ENCODE results near the gene ASCL3.

DNA sequence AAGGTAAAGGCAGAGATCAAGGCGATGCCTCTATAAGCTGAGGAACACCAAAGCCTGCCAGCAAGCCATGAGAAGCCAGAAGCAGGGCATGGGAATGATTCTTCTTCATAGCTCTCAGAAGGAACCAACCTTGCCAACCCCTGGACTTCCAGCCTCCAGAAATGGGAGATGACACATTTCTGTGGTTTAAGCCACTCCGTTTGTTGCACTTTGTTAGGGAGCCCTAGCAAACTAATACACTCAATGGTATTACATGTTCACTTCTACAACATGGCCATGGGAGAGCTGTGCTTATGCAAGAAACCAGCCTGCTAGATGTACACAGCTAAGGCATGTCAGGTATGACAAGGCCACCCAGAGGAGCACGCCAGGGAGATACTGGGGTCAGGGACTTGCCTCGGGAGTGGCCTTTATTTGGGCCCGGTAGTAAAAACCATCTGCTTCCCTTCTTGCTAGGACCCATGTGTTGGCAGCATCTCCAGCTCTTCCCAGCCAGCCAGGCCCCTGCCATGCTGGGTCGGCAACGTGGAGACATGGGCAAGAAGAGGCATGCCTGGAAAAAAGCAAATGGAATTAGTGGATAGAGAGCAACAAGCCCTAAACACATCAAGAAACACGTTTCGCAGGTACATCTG lies 13.7 kb downstream of the ASCL3 start:
- TF ChIP-seq, protein P1, sequence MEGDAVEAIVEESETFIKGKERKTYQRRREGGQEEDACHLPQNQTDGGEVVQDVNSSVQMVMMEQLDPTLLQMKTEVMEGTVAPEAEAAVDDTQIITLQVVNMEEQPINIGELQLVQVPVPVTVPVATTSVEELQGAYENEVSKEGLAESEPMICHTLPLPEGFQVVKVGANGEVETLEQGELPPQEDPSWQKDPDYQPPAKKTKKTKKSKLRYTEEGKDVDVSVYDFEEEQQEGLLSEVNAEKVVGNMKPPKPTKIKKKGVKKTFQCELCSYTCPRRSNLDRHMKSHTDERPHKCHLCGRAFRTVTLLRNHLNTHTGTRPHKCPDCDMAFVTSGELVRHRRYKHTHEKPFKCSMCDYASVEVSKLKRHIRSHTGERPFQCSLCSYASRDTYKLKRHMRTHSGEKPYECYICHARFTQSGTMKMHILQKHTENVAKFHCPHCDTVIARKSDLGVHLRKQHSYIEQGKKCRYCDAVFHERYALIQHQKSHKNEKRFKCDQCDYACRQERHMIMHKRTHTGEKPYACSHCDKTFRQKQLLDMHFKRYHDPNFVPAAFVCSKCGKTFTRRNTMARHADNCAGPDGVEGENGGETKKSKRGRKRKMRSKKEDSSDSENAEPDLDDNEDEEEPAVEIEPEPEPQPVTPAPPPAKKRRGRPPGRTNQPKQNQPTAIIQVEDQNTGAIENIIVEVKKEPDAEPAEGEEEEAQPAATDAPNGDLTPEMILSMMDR (IDR thresholded peaks at IDR 0.05; ENCODE audit: low read depth, low read length, poor library complexity, severe bottlenecking), result no peak
- TF ChIP-seq EZH2phosphoT487 (IDR thresholded peaks at IDR 0.05; ENCODE audit: borderline replicate concordance, low read length), result no peak
